AG04449 (cell line): ENCODE data around the gene DBP.
"Not testable (repeated sequence)": the region's sequence is repeated elsewhere in the genome, so short reads cannot be mapped to it uniquely, and the experiment has no call there.

ENCODE experiments used
- CTCF ChIA-PET: fragments of 350-600 bp; formaldehyde crosslinking; extraction: SDS; loops from one replicate; lab custom pipeline; 2021; ENCODE audit warnings: antibody characterized with exemption; lab: Yijun Ruan, JAX
- POLR2A ChIA-PET: fragments of 400-600, 350-600 bp; formaldehyde crosslinking; extraction: SDS; loops from one replicate; lab custom pipeline; 2020; ENCODE audit warnings: antibody characterized with exemption, inconsistent platforms; lab: Yijun Ruan, JAX
- DNase-seq: peaks from one replicate; pipeline ENCODE4 v3.0.0-alpha.2; 2010; ENCODE audit warnings: low read depth, low spot score
- H3K4me3 ChIP-seq: 2 replicates; pipeline ENCODE4 v1.5.1; 2011; ENCODE audit warnings: low read depth, mild to moderate bottlenecking, control low read depth, low read length
- CTCF ChIP-seq: IDR thresholded peaks from one replicate; pipeline ENCODE4 v1.5.1; 2011; ENCODE audit warnings: mild to moderate bottlenecking, moderate library complexity, low read length, control low read depth, inconsistent platforms; ENCODE audit not compliant: insufficient read depth; ENCODE audit errors: missing control alignments

Gene DBP

DNA sequence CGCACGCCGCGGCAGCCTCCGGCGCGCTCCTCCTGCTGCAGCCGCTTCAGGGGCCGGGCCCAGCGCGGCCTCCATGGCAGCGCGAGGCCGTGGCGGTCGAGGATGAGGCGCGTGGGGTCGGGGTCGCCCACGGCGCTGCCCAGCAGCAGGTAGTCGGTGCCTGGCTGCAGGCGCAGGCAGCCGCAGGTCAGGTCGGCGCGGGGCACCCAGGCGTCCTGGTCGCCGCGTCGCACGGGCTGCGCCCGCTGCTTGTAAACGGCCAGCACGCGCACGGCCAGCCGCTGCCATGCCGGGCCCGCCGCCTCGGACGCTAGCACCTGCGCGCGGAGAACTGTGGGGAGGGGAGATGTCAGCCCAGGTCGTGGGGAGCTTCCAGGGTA lies 24.5 kb upstream of the DBP start:
- DNase-seq, result no peak
- CTCF ChIA-PET, result interaction anchor here (1.5 to 6.5 kb wide), 2 partner anchors 13 to 17 kb away, joined by 5 to 58 read pairs; no protein-coding TSS in a partner anchor
- POLR2A ChIA-PET, result no interaction called here
- H3K4me3 ChIP-seq, result no peak overlapping the region
- TF ChIP-seq CTCF, result no peak

DNA sequence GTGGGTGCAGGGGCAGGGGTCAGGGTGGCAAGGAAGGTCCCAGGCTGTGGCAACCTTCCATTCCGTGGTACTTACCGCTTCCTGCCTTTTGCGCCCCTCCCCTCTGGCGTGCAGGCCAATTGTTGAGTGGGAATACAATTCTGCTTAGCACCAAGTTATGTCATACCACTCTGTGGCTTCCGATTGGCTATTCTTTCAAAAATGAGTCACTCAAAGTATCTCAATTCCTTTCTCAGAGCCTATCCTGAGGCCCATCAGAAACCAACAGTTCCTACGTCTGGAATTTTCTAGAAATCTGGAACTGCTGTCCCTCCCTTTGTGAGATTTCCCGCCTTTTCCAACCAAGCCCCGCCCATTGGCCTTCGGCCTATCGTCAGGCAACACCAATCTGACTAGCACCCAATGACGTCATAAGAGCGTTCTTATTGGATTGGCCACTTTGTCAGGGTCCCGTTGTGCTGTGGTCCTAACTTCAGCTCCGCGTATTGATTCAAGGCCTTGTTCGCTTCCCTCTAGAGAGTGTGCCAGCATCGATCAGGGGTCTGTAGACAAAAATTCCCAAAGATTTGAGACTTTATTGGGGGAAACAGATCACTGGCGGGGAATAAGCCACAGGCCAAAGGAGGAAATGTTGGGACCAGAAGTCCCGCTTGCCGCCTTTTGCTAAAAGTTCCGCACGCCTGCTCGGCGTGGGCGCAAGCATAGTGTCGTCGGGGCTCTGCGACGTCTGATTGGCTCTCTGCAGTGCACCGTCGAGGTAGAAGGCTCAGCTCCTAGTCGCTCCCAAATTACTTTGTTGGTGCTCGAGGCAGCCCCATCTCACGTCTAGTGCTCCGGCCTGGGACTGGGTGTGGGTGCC lies 23.9 kb upstream of the DBP start:
- no peak overlapping the region for H3K4me3 ChIP-seq
- TF ChIP-seq CTCF, result no peak
- ChIA-PET POLR2A (no interaction called here), CTCF (interaction anchor here (0.8 to 6.5 kb wide), 2 partner anchors 11 to 14 kb away, joined by 3 to 58 read pairs; no protein-coding TSS in a partner anchor)
- DNase-seq, result no peak

GRCh38 chr19:48659768-48660167 lies 22.6 kb upstream of the DBP start:
- TF ChIP-seq CTCF, result no peak
- no peak overlapping the region for H3K4me3 ChIP-seq
- ChIA-PET CTCF (interaction anchor here (1.5 kb wide), 1 partner anchor 15 kb away, joined by 6 read pairs; no protein-coding TSS in a partner anchor), POLR2A (no interaction called here)
- DNase-seq, result no peak

- no peak for TF ChIP-seq CTCF
- ChIA-PET POLR2A (no interaction called here), CTCF (interaction anchor here (1.1 to 1.7 kb wide), 2 partner anchors 17 to 184 kb away, joined by 3 to 10 read pairs; no protein-coding TSS in a partner anchor)
- no peak overlapping the region for H3K4me3 ChIP-seq
- DNase-seq, result no peak
These were observed 21.3 kb upstream of the DBP start for GRCh38 chr19:48658483-48658882.

GRCh38 chr19:48657828-48658227 lies 20.6 kb upstream of the DBP start:
- CTCF ChIA-PET, result interaction anchor here (1.1 to 2.7 kb wide), 3 partner anchors 12 to 185 kb away, joined by 3 to 21 read pairs (median 10); partner anchors contain the start of gene CA11
- H3K4me3 ChIP-seq, DNase-seq, POLR2A ChIA-PET: not testable (repeated sequence)

DNA sequence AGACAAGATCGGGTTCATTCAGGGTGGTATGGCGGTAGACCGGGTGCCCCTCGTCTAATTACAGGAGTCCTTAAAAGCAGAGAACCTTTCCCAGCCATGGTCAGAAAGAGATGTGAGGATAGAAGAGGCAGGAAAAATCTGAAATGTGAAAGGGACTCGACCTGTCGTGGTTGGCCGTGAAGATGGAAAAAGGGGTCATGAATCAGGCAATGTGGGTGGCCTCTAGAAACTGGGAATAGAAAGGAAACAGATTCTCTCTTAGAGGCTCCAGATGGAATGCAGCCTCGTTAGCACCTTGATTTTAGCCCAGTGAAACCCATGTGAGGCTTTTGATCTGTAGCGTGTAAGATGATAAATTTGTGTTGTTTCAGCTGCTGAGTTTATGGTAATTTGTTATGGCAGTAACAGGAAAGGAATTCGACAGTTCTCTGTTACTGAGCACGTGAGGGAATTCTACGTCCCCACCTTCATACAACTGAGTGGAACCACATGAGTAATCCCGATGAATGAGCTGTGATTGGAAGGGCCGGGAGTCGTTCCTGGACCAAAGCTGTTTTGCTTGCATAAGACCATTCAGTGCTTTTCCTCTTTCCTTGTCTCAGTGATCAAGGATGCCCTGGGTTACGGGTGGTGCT lies 19.8 kb upstream of the DBP start:
- ChIA-PET POLR2A (no interaction called here), CTCF (interaction anchor here (1.7 to 2.7 kb wide), 3 partner anchors 11 to 19 kb away, joined by 9 to 21 read pairs (median 10); partner anchors contain the start of gene CA11)
- peak; percentile 74 for DNase-seq
- no peak overlapping the region for H3K4me3 ChIP-seq
- TF ChIP-seq CTCF, result no peak
